HEK293 (cell line): ENCODE measurements around the gene GGA3.
A peak's percentile ranks its signal among the peaks of the same experiment; 100 is the strongest.

Source experiments
- EGR2 ChIP-seq: fragments of 450-650 bp; formaldehyde crosslinking; IDR thresholded peaks from 2 replicates; pipeline ENCODE4 v1.5.1; 2016; ENCODE audit warnings: low read depth, missing biosample characterization, missing genetic modification characterization
- GLIS1 ChIP-seq: fragments of 450-650 bp; formaldehyde crosslinking; IDR thresholded peaks from 2 replicates; pipeline ENCODE4 v1.5.1; 2016; ENCODE audit warnings: missing biosample characterization, missing genetic modification characterization
- HOXA7 ChIP-seq: sonication (generic); formaldehyde crosslinking; IDR thresholded peaks from 2 replicates; pipeline ENCODE4 v1.8.1; 2022; ENCODE audit warnings: missing genetic modification reagents, borderline replicate concordance
- HOXD13 ChIP-seq: sonication (generic); formaldehyde crosslinking; IDR thresholded peaks from 2 replicates; pipeline ENCODE4 v1.8.0; 2022; ENCODE audit warnings: missing genetic modification reagents, borderline replicate concordance
- KLF1 ChIP-seq: fragments of 450-650 bp; formaldehyde crosslinking; IDR thresholded peaks from 2 replicates; pipeline ENCODE4 v1.5.1; 2016; ENCODE audit warnings: missing biosample characterization, missing genetic modification characterization
- KLF16 ChIP-seq: fragments of 450-650 bp; formaldehyde crosslinking; IDR thresholded peaks from 2 replicates; pipeline ENCODE4 v1.5.1; 2017; ENCODE audit warnings: missing biosample characterization, missing genetic modification characterization
- OSR2 ChIP-seq: fragments of 450-650 bp; formaldehyde crosslinking; IDR thresholded peaks from 2 replicates; pipeline ENCODE4 v1.5.1; 2016; ENCODE audit warnings: missing biosample characterization, missing genetic modification characterization
- PATZ1 ChIP-seq: fragments of 450-650 bp; formaldehyde crosslinking; IDR thresholded peaks from 2 replicates; pipeline ENCODE4 v1.5.1; 2016; ENCODE audit warnings: missing biosample characterization, missing genetic modification characterization
- PRDM4 ChIP-seq: fragments of 450-650 bp; formaldehyde crosslinking; IDR thresholded peaks from 2 replicates; pipeline ENCODE4 v1.5.1; 2017; ENCODE audit warnings: missing biosample characterization, missing genetic modification characterization
- SCRT1 ChIP-seq: fragments of 450-650 bp; formaldehyde crosslinking; IDR thresholded peaks from 2 replicates; pipeline ENCODE4 v1.5.1; 2016; ENCODE audit warnings: missing biosample characterization, missing genetic modification characterization, borderline replicate concordance
- ZBTB21 ChIP-seq: fragments of 450-650 bp; formaldehyde crosslinking; IDR thresholded peaks from 2 replicates; pipeline ENCODE4 v1.5.1; 2017; ENCODE audit warnings: missing biosample characterization, missing genetic modification characterization
- ZNF10 ChIP-seq: fragments of 450-650 bp; formaldehyde crosslinking; IDR thresholded peaks from 2 replicates; pipeline ENCODE4 v1.5.1; 2017; ENCODE audit warnings: missing biosample characterization, missing genetic modification characterization
- ZNF114 ChIP-seq: fragments of 450-650 bp; formaldehyde crosslinking; IDR thresholded peaks from 2 replicates; pipeline ENCODE4 v1.5.0; 2017; ENCODE audit warnings: missing biosample characterization, missing genetic modification characterization
- ZNF132 ChIP-seq: fragments of 450-650 bp; formaldehyde crosslinking; IDR thresholded peaks from 2 replicates; pipeline ENCODE4 v1.5.1; 2017; ENCODE audit warnings: missing biosample characterization, missing genetic modification characterization, borderline replicate concordance
- ZNF138 ChIP-seq: fragments of 450-650 bp; formaldehyde crosslinking; IDR thresholded peaks from 2 replicates; pipeline ENCODE4 v1.5.1; 2016; ENCODE audit warnings: missing biosample characterization, missing genetic modification characterization, borderline replicate concordance
- ZNF174 ChIP-seq: fragments of 450-650 bp; formaldehyde crosslinking; IDR thresholded peaks from 2 replicates; pipeline ENCODE4 v1.5.0; 2017; ENCODE audit warnings: missing biosample characterization, mild to moderate bottlenecking, missing genetic modification characterization
- ZNF18 ChIP-seq: fragments of 450-650 bp; formaldehyde crosslinking; IDR thresholded peaks from 2 replicates; pipeline ENCODE4 v1.5.1; 2016; ENCODE audit warnings: missing biosample characterization, missing genetic modification characterization
- ZNF223 ChIP-seq: fragments of 450-650 bp; formaldehyde crosslinking; IDR thresholded peaks from 2 replicates; pipeline ENCODE4 v1.5.1; 2016; ENCODE audit warnings: missing biosample characterization, missing genetic modification characterization
- ZNF335 ChIP-seq: fragments of 450-650 bp; formaldehyde crosslinking; conservative IDR thresholded peaks from 2 replicates; pipeline ENCODE4 v1.5.1; 2016; ENCODE audit warnings: missing biosample characterization, missing genetic modification characterization
- ZNF404 ChIP-seq: fragments of 450-650 bp; formaldehyde crosslinking; IDR thresholded peaks from 2 replicates; pipeline ENCODE4 v1.5.1; 2017; ENCODE audit warnings: missing biosample characterization, missing genetic modification characterization
- ZNF433 ChIP-seq: fragments of 450-650 bp; formaldehyde crosslinking; IDR thresholded peaks from 2 replicates; pipeline ENCODE4 v1.5.1; 2016; ENCODE audit warnings: missing biosample characterization, missing genetic modification characterization, low read depth
- ZNF513 ChIP-seq: fragments of 450-650 bp; IDR thresholded peaks from 2 replicates; pipeline ENCODE4 v1.5.1; 2018; ENCODE audit warnings: missing biosample characterization, missing genetic modification characterization
- ZNF548 ChIP-seq: fragments of 450-650 bp; formaldehyde crosslinking; IDR thresholded peaks from 2 replicates; pipeline ENCODE4 v1.5.1; 2016; ENCODE audit warnings: missing biosample characterization, missing genetic modification characterization
- ZNF580 ChIP-seq: fragments of 450-650 bp; formaldehyde crosslinking; IDR thresholded peaks from 2 replicates; pipeline ENCODE4 v1.5.1; 2016; ENCODE audit warnings: missing biosample characterization, missing genetic modification characterization
- ZNF596 ChIP-seq: fragments of 450-650 bp; IDR thresholded peaks from 2 replicates; pipeline ENCODE4 v1.5.0; 2018; ENCODE audit warnings: missing biosample characterization, mild to moderate bottlenecking, missing genetic modification characterization, moderate library complexity
- ZNF623 ChIP-seq: fragments of 450-650 bp; formaldehyde crosslinking; IDR thresholded peaks from 2 replicates; pipeline ENCODE4 v1.5.1; 2016; ENCODE audit warnings: missing biosample characterization, missing genetic modification characterization
- ZNF639 ChIP-seq: fragments of 450-650 bp; formaldehyde crosslinking; IDR thresholded peaks from 2 replicates; pipeline ENCODE4 v1.5.1; 2016; ENCODE audit warnings: missing biosample characterization, missing genetic modification characterization
- ZNF701 ChIP-seq: fragments of 450-650 bp; formaldehyde crosslinking; IDR thresholded peaks from 2 replicates; pipeline ENCODE4 v1.5.1; 2016; ENCODE audit warnings: missing biosample characterization, missing genetic modification characterization
- ZNF76 ChIP-seq: fragments of 450-650 bp; formaldehyde crosslinking; IDR thresholded peaks from 2 replicates; pipeline ENCODE4; 2016; ENCODE audit warnings: low read depth, missing biosample characterization, missing genetic modification characterization, borderline replicate concordance
- ZNF785 ChIP-seq: fragments of 450-650 bp; formaldehyde crosslinking; IDR thresholded peaks from 2 replicates; pipeline ENCODE4 v1.5.1; 2016; ENCODE audit warnings: missing biosample characterization, missing genetic modification characterization
- ZNF792 ChIP-seq: fragments of 450-650 bp; formaldehyde crosslinking; IDR thresholded peaks from 2 replicates; pipeline ENCODE4 v1.5.1; 2016; ENCODE audit warnings: missing biosample characterization, missing genetic modification characterization
- ZSCAN30 ChIP-seq: fragments of 450-650 bp; IDR thresholded peaks from 2 replicates; pipeline ENCODE4 v1.5.1; 2018; ENCODE audit warnings: missing biosample characterization, mild to moderate bottlenecking, missing genetic modification characterization, moderate library complexity

The GGA3 gene

GRCh38 chr17:75191584-75191983 lies 69.8 kb downstream of the GGA3 start (continued):
- no peak for TF ChIP-seq EGR2 (tag by site-specific recombination)
- no peak for TF ChIP-seq ZNF433
- no peak for TF ChIP-seq PRDM4 (tag by site-specific recombination)
- TF ChIP-seq ZNF132, result no peak
- TF ChIP-seq PATZ1 (tag by site-specific recombination), result no peak
- TF ChIP-seq SCRT1 (tag by site-specific recombination), result no peak
- TF ChIP-seq ZNF114 (tag by site-specific recombination), result no peak
- TF ChIP-seq KLF16, result no peak
- no peak for TF ChIP-seq ZNF623 (tag by site-specific recombination)
- no peak for TF ChIP-seq ZNF223 (tag by site-specific recombination)
- no peak for TF ChIP-seq ZNF138 (tag by site-specific recombination)
- no peak for TF ChIP-seq ZNF548 (tag by site-specific recombination)
- TF ChIP-seq ZNF335 (tag by site-specific recombination), result no peak
- no peak for TF ChIP-seq ZNF792 (tag by site-specific recombination)
- no peak for TF ChIP-seq ZNF10 (tag by site-specific recombination)
- 0 out of 2 replicates have a peak, but pooled peaks have one; percentile 45 for TF ChIP-seq ZNF639
- no peak for TF ChIP-seq KLF1
- TF ChIP-seq GLIS1 (tag by site-specific recombination), result peak; percentile 64
- no peak for TF ChIP-seq ZNF701 (tag by site-specific recombination)
- no peak for TF ChIP-seq HOXA7 (CRISPR knock-in tag)
- no peak for TF ChIP-seq ZSCAN30 (tag by site-specific recombination)
- no peak for TF ChIP-seq ZNF596
- TF ChIP-seq ZNF18 (tag by site-specific recombination), result 0 out of 2 replicates have a peak, but pooled peaks have one; percentile 20
- TF ChIP-seq ZNF580, result no peak
- no peak for TF ChIP-seq ZNF174
- no peak for TF ChIP-seq HOXD13 (CRISPR knock-in tag)
- no peak for TF ChIP-seq ZNF404 (tag by site-specific recombination)
- no peak for TF ChIP-seq ZNF513
- peak; percentile 88 for TF ChIP-seq OSR2
- no peak for TF ChIP-seq ZNF76 (tag by site-specific recombination)
- peak; percentile 42; the same call in 1 of the 2 replicates for TF ChIP-seq ZBTB21 (tag by site-specific recombination)
- no peak for TF ChIP-seq ZNF785 (tag by site-specific recombination)
